HCT116 (cell line): ENCODE results near the gene FHIT. TPM values are rescaled to one million over a fixed set of nuclear protein-coding genes. Genes with fewer than 3 reads are reported as not detected.

Experiments used
- ATAC-seq: fragments of 200-7000 bp; cut with Tn5 transposase; 2 replicates; pipeline ENCODE4 v1.9.1; 2020; ENCODE audit warnings: mild to moderate bottlenecking, moderate library complexity
- BruUV-seq: library from RNA; stranded (reverse); fragments of 400-500 nt; replicated peaks from 2 replicates; lab custom pipeline; 2021; lab: Mats Ljungman, UMichigan
- CTCF ChIA-PET: fragments of 300-600 bp; sonication (Branson Sonifier 250); formaldehyde crosslinking; loops from one replicate; lab custom pipeline; 2021; ENCODE audit warnings: antibody characterized with exemption; lab: Charles Lee
- POLR2A ChIA-PET: fragments of 300-600, 350-600 bp; sonication (Branson Sonifier 250); formaldehyde crosslinking; loops from one replicate; lab custom pipeline; 2021; ENCODE audit warnings: antibody characterized with exemption; lab: Charles Lee
- RAD21 ChIA-PET, 2 experiments: fragments of 300-600 bp; sonication (Branson Sonifier 250); formaldehyde crosslinking; loops; one replicate each; lab custom pipeline; 2023; ENCODE audit warnings: low total read pairs in 2 of 2; ENCODE audit not compliant: uncharacterized antibody in 2 of 2, unreplicated experiment in 2 of 2, low non-redundant PET in 1 of 2; lab: Charles Lee
- DNase-seq: peaks from one replicate; pipeline ENCODE4 v3.0.0-alpha.2; 2010; ENCODE audit warnings: low read depth, low spot score
- H2AFZ ChIP-seq: fragments of 200-600 bp; shearing (Covaris generic), sonication (generic); 2 replicates; pipeline ENCODE4 v1.6.1; 2017; ENCODE audit warnings: low read depth, mixed run types, mixed read lengths, antibody characterized with exemption, low read length; ENCODE audit not compliant: poor library complexity, severe bottlenecking
- H3K27ac ChIP-seq: 2 replicates; pipeline ENCODE4 v1.5.1; 2012; ENCODE audit warnings: low read depth, low read length
- H3K27me3 ChIP-seq: fragments of 200-600 bp; sonication (generic); 2 replicates; pipeline ENCODE4 v1.6.1; 2016; ENCODE audit warnings: mixed run types, low read length, mixed read lengths; ENCODE audit not compliant: insufficient read depth
- H3K36me3 ChIP-seq, 2 experiments: fragments of 200-500 bp in 1 of 2; fragments of 200-600 bp in 1 of 2; sonication (Bioruptor generic) in 1 of 2; sonication (generic) in 1 of 2; 2 replicates each; pipeline versions ENCODE4 v1.5.1 to v1.6.1; 2014 to 2016; ENCODE audit warnings: low read length in 2 of 2, inconsistent platforms in 1 of 2, mixed read lengths in 1 of 2, mixed run types in 1 of 2; ENCODE audit not compliant: insufficient read depth in 2 of 2, control insufficient read depth in 1 of 2
- H3K4me1 ChIP-seq, 2 experiments: fragments of 200-600 bp in 1 of 2; sonication (generic) in 1 of 2; 2 replicates each; pipeline versions ENCODE4 v1.5.1 to v1.6.1; 2012 to 2017; ENCODE audit warnings: low read length in 2 of 2, inconsistent platforms in 1 of 2, mild to moderate bottlenecking in 1 of 2, mixed read lengths in 1 of 2, mixed run types in 1 of 2, moderate library complexity in 1 of 2; ENCODE audit not compliant: insufficient read depth in 2 of 2, control insufficient read depth in 1 of 2
- H3K4me2 ChIP-seq: fragments of 200-600 bp; sonication (generic); 2 replicates; pipeline ENCODE4 v1.6.1; 2017; ENCODE audit warnings: mixed run types, low read length, mixed read lengths
- H3K4me3 ChIP-seq, 2 experiments: fragments of 200-600 bp in 1 of 2; sonication (generic) in 1 of 2; replicated peaks in 1 of 2; 2 replicates each; pipeline ENCODE4 v1.5.1; 2011 to 2016; ENCODE audit warnings: low read length in 2 of 2, control low read depth in 1 of 2, low read depth in 1 of 2, mild to moderate bottlenecking in 1 of 2, mixed read lengths in 1 of 2, mixed run types in 1 of 2
- H3K79me2 ChIP-seq: fragments of 200-600 bp; sonication (generic); 2 replicates; pipeline ENCODE4 v1.6.1; 2017; ENCODE audit warnings: mild to moderate bottlenecking, mixed run types, low read length, moderate library complexity, mixed read lengths; ENCODE audit not compliant: insufficient read depth
- H3K9ac ChIP-seq: fragments of 200-600 bp; sonication (generic); 2 replicates; pipeline ENCODE4 v1.6.1; 2016; ENCODE audit warnings: low read length, mixed read lengths
- H3K9me2 ChIP-seq: fragments of 200-600 bp; sonication (generic), shearing (Covaris generic); 2 replicates; pipeline ENCODE4 v1.6.1; 2017; ENCODE audit warnings: mixed run types, mild to moderate bottlenecking, moderate library complexity; ENCODE audit not compliant: insufficient read depth
- H3K9me3 ChIP-seq, 2 experiments: fragments of 200-500 bp in 1 of 2; fragments of 200-600 bp in 1 of 2; sonication (Bioruptor generic) in 1 of 2; sonication (generic) in 1 of 2; 2 replicates each; pipeline ENCODE4 v1.6.1; 2014 to 2017; ENCODE audit warnings: low read length in 2 of 2, mixed read lengths in 2 of 2, inconsistent platforms in 1 of 2, low read depth in 1 of 2, mild to moderate bottlenecking in 1 of 2, mixed run types in 1 of 2, moderate library complexity in 1 of 2; ENCODE audit not compliant: control insufficient read depth in 1 of 2, insufficient read depth in 1 of 2
- H4K20me1 ChIP-seq: fragments of 200-600 bp; sonication (generic), shearing (Covaris generic); 2 replicates; pipeline ENCODE4 v1.6.1; 2017; ENCODE audit warnings: mixed run types, mild to moderate bottlenecking, moderate library complexity; ENCODE audit not compliant: insufficient read depth
- CBX3 ChIP-seq: IDR thresholded peaks from 2 replicates; pipeline ENCODE4 v1.6.1; 2012; ENCODE audit warnings: low read depth
- EGR1 ChIP-seq: IDR thresholded peaks from 2 replicates; pipeline ENCODE4 v1.6.1; 2012; ENCODE audit warnings: low read depth
- EZH2phosphoT487 ChIP-seq: fragments of 200-600 bp; IDR thresholded peaks from 2 replicates; pipeline ENCODE4 v1.6.1; 2018; ENCODE audit warnings: antibody characterized with exemption, borderline replicate concordance
- FOSL1 ChIP-seq: IDR thresholded peaks from 2 replicates; pipeline ENCODE4 v1.6.1; 2012; ENCODE audit warnings: low read depth
- JUND ChIP-seq: IDR thresholded peaks from 2 replicates; pipeline ENCODE4 v1.6.1; 2012
- POLR2A ChIP-seq: IDR thresholded peaks from 2 replicates; pipeline ENCODE4 v1.7.0; 2011; ENCODE audit warnings: borderline replicate concordance; ENCODE audit not compliant: insufficient read depth, insufficient read length; ENCODE audit errors: extremely low read depth
- POLR2AphosphoS5 ChIP-seq: IDR thresholded peaks from 2 replicates; pipeline ENCODE4 v1.6.1; 2011; ENCODE audit warnings: mild to moderate bottlenecking, low read depth, low read length, moderate library complexity
- RAD21 ChIP-seq: IDR thresholded peaks from 2 replicates; pipeline ENCODE4 v1.6.1; 2012; ENCODE audit warnings: low read depth, mild to moderate bottlenecking
- SIN3A ChIP-seq: IDR thresholded peaks from 2 replicates; pipeline ENCODE4 v1.6.1; 2012; ENCODE audit warnings: low read depth
- SP1 ChIP-seq: IDR thresholded peaks from 2 replicates; pipeline ENCODE4 v1.6.1; 2012; ENCODE audit warnings: low read depth
- SRF ChIP-seq: IDR thresholded peaks from 2 replicates; pipeline ENCODE4 v1.6.1; 2012; ENCODE audit warnings: low read depth
- TCF7L2 ChIP-seq: IDR thresholded peaks from 2 replicates; pipeline ENCODE4 v1.7.0; 2011; ENCODE audit warnings: borderline replicate concordance, inconsistent platforms; ENCODE audit not compliant: insufficient read depth, insufficient read length; ENCODE audit errors: extremely low read depth
- YY1 ChIP-seq: IDR thresholded peaks from 2 replicates; pipeline ENCODE4 v1.6.1; 2011; ENCODE audit warnings: low read length, low read depth, moderate library complexity, mild to moderate bottlenecking; ENCODE audit not compliant: insufficient replicate concordance; ENCODE audit errors: extremely low read depth
- ZFX ChIP-seq: fragments of 450-650 bp; IDR thresholded peaks from 2 replicates; pipeline ENCODE4 v1.6.1; 2017
- intact Hi-C: fragments of 100-400 bp; cut with micrococcal nuclease; formaldehyde crosslinking; loops from 2 replicates; pipeline ENCODE4 v1.10.0; 2022
- total RNA-seq: library from RNA; stranded (reverse); gene quantifications from one replicate; pipeline ENCODE4 v1.2.1, GENCODE V29; 2021; ENCODE audit not compliant: unreplicated experiment
- TF ChIP-seq, protein P1 (sequence below): IDR thresholded peaks from 2 replicates; pipeline ENCODE4 v1.6.1; 2012
- TF ChIP-seq, protein P2 (sequence below): IDR thresholded peaks from 2 replicates; pipeline ENCODE4 v1.6.1; 2012
- TF ChIP-seq, protein P3 (sequence below): IDR thresholded peaks from 2 replicates; pipeline ENCODE4 v1.6.1; 2011; ENCODE audit warnings: mild to moderate bottlenecking, low read length, moderate library complexity; ENCODE audit not compliant: insufficient replicate concordance; ENCODE audit errors: extremely low read depth

The FHIT gene
- total RNA-seq, 1 experiment from 2014 or later: 20.1 TPM

DNA sequence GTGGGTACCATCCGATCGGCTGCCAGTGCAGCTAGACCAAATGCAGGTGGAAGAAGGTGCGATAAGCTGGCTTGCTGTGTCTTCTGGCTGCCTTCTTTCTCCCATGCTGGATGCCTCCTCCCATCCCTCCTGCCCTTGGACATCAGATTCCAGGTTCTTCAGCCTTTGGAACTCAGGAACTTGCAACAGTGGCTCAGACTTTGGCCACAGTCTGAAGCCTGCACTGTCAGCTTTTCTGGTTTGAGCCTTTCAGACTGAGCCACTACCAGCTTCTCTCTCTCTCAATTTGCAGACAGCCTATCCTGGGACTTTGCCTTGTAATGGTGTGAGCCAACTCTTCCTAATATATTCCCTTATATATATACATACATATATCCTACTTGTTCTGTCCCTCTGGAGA, 485.5 kb downstream of the FHIT start (continued):
- TF ChIP-seq, protein P1, sequence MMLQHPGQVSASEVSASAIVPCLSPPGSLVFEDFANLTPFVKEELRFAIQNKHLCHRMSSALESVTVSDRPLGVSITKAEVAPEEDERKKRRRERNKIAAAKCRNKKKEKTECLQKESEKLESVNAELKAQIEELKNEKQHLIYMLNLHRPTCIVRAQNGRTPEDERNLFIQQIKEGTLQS: no peak
- TF ChIP-seq POLR2AphosphoS5 (no peak), YY1 (no peak), RAD21 (no peak), CBX3 (no peak), SIN3A (no peak), SRF (no peak), FOSL1 (no peak)

DNA sequence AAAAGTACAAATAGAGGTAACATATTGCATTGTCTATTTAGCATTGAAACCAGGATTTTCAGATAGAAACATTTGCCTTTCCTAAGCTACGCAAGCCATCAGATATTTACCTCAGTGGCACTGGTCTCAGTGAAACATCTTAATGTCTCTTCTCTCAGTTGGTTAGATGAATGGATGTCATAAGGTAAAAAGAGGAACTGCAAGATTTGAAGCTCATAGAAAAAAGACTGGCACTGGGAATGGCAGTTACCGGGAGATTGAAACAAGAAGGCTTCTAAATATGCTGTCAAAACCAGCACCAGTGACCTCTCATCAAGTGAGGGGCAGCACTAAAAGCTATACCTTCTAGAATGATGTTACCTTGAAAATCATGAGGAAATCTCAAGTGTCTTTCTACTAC, 486.4 kb downstream of the FHIT start:
- no peak overlapping the region for H3K4me3 ChIP-seq
- RAD21 ChIA-PET: no interaction called here
- H2AFZ ChIP-seq: no peak overlapping the region
- BruUV-seq: no TSS peak
- no peaks in the 10 kb centered on the region for H3K9me2 ChIP-seq
- H3K4me1 ChIP-seq: no peaks in the 10 kb centered on the region
- TF ChIP-seq FOSL1: no peak
- TF ChIP-seq ZFX: no peak
- TF ChIP-seq, protein P2, sequence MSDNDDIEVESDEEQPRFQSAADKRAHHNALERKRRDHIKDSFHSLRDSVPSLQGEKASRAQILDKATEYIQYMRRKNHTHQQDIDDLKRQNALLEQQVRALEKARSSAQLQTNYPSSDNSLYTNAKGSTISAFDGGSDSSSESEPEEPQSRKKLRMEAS: no peak
- TF ChIP-seq, all 23 proteins: peak for 0
- Histone ChIP-seq H3K36me3 (no peaks in the 10 kb centered on the region), H4K20me1 (no peaks in the 10 kb centered on the region), H3K27ac (no peak overlapping the region), H3K79me2 (no peaks in the 10 kb centered on the region), H3K27me3 (no peaks in the 10 kb centered on the region), H3K9ac (no peak overlapping the region), H3K4me2 (no peak overlapping the region), H3K9me3 (no peaks in the 10 kb centered on the region)
- no peak for DNase-seq
- CTCF ChIA-PET: no interaction called here
- ATAC-seq: no peak
- intact Hi-C loops: no loop called here
- POLR2A ChIA-PET: no interaction called here

DNA sequence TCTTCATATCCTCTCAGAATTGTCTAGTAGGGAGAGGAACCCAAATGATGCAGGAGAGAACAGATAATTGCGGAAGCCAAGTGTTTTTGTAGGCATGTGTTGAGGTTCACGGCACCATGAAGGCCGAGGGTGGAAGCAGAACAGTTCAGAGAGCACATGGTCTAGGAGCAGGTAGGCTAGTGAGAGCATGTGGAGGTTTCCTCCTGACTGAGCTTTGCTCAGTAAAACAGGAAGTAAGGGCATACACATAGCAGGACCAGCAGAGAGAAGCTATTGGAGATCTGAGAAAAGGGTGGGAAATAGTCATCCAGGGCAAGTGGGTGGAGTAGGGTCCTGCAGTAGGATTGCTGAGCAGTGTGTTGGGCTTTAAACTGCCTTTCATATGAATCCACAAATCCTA, 491.1 kb downstream of the FHIT start:
- H3K9me3 ChIP-seq: no peaks in the 10 kb centered on the region
- no peak for ATAC-seq
- DNase-seq: no peak
- H3K9ac ChIP-seq: no peak overlapping the region
- ChIA-PET POLR2A (no interaction called here), CTCF (no interaction called here), RAD21 (no interaction called here)
- intact Hi-C loops: no loop called here
- no peak overlapping the region for H3K4me2 ChIP-seq
- no peaks in the 10 kb centered on the region for H3K27me3 ChIP-seq
- H3K4me3 ChIP-seq: no peak overlapping the region
- no TSS peak for BruUV-seq
- no peaks in the 10 kb centered on the region for H4K20me1 ChIP-seq
- no peak overlapping the region for H3K27ac ChIP-seq
- H3K9me2 ChIP-seq: no peaks in the 10 kb centered on the region
- H2AFZ ChIP-seq: no peak overlapping the region
- H3K4me1 ChIP-seq: no peaks in the 10 kb centered on the region
- no peaks in the 10 kb centered on the region for H3K79me2 ChIP-seq
- no peaks in the 10 kb centered on the region for H3K36me3 ChIP-seq
- TF ChIP-seq YY1 (no peak), EZH2phosphoT487 (no peak), FOSL1 (no peak), SRF (no peak), SP1 (no peak), RAD21 (no peak), JUND (no peak), EGR1 (no peak), POLR2A (no peak), CBX3 (no peak), TCF7L2 (no peak)
- TF ChIP-seq, protein P2: no peak
- TF ChIP-seq, protein P3, sequence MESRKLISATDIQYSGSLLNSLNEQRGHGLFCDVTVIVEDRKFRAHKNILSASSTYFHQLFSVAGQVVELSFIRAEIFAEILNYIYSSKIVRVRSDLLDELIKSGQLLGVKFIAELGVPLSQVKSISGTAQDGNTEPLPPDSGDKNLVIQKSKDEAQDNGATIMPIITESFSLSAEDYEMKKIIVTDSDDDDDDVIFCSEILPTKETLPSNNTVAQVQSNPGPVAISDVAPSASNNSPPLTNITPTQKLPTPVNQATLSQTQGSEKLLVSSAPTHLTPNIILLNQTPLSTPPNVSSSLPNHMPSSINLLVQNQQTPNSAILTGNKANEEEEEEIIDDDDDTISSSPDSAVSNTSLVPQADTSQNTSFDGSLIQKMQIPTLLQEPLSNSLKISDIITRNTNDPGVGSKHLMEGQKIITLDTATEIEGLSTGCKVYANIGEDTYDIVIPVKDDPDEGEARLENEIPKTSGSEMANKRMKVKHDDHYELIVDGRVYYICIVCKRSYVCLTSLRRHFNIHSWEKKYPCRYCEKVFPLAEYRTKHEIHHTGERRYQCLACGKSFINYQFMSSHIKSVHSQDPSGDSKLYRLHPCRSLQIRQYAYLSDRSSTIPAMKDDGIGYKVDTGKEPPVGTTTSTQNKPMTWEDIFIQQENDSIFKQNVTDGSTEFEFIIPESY: no peak
